KOPT-K1 (cell line): ENCODE measurements around the gene TPM3.
"Not testable (repeated sequence)": the region's sequence is repeated elsewhere in the genome, so short reads cannot be mapped to it uniquely, and the experiment has no call there.

ENCODE experiments used
- H3K27ac ChIP-seq: fragments of 200-600 bp; sonication (generic); 2 replicates; pipeline ENCODE4 v1.5.1; 2016; ENCODE audit warnings: antibody characterized with exemption, mild to moderate bottlenecking, low read depth, low read length; ENCODE audit not compliant: poor library complexity, severe bottlenecking
- H3K36me3 ChIP-seq: fragments of 200-600 bp; sonication (generic); 2 replicates; pipeline ENCODE4 v1.5.1; 2017; ENCODE audit warnings: antibody characterized with exemption, mild to moderate bottlenecking, low read length, moderate library complexity; ENCODE audit not compliant: insufficient read depth
- H3K9me3 ChIP-seq: fragments of 200-600 bp; sonication (generic); 2 replicates; pipeline ENCODE4 v1.5.1; 2017; ENCODE audit warnings: antibody characterized with exemption, low read length, mild to moderate bottlenecking; ENCODE audit not compliant: insufficient read depth, poor library complexity, severe bottlenecking

Gene TPM3

GRCh38 chr1:154219541-154219940 lies 27.6 kb upstream of the TPM3 start:
- Histone ChIP-seq H3K9me3 (no peaks in the 10 kb centered on the region), H3K27ac (peak overlapping the region; percentile 94), H3K36me3 (peaks cover 40% of the 10 kb centered on the region)

- Histone ChIP-seq H3K9me3 (no peaks in the 10 kb centered on the region), H3K27ac (peak overlapping the region; percentile 94), H3K36me3 (peaks cover 40% of the 10 kb centered on the region)
These were observed 26.6 kb upstream of the TPM3 start for GRCh38 chr1:154218545-154218944.

- H3K9me3 ChIP-seq: no peaks in the 10 kb centered on the region
- no peak overlapping the region for H3K27ac ChIP-seq
- H3K36me3 ChIP-seq: peaks cover 81% of the 10 kb centered on the region
These were observed 21.4 kb upstream of the TPM3 start for GRCh38 chr1:154213274-154213673.

- Histone ChIP-seq H3K36me3 (peaks cover 81% of the 10 kb centered on the region), H3K27ac (no peak overlapping the region), H3K9me3 (no peaks in the 10 kb centered on the region)
These were observed 20.2 kb upstream of the TPM3 start for GRCh38 chr1:154212083-154212482.

- H3K36me3 ChIP-seq: peaks cover 86% of the 10 kb centered on the region
- no peak overlapping the region for H3K27ac ChIP-seq
These were observed 16.9 kb upstream of the TPM3 start for GRCh38 chr1:154208677-154209388.

GRCh38 chr1:154207262-154207661 lies 15.4 kb upstream of the TPM3 start:
- H3K36me3 ChIP-seq: peaks cover 70% of the 10 kb centered on the region

More at GRCh38 chr1:154208677-154209388, 16.9 kb upstream of the TPM3 start:
- H3K9me3 ChIP-seq: no peaks in the 10 kb centered on the region

GRCh38 chr1:154206196-154206595 lies 14.3 kb upstream of the TPM3 start, which contains the start of gene CFAP141:
TSS of gene CFAP141 (minus strand) at chr1:154206333. CDS start at chr1:154206307, 26 bp downstream.
- no peak within 1 kb of the TSS for H3K27ac ChIP-seq
- peaks cover 60% of the 10 kb centered on the region for H3K36me3 ChIP-seq
- no peaks in the 10 kb centered on the region for H3K9me3 ChIP-seq

More at GRCh38 chr1:154207262-154207661, 15.4 kb upstream of the TPM3 start:
- H3K27ac ChIP-seq: no peak overlapping the region
- H3K9me3 ChIP-seq: no peaks in the 10 kb centered on the region

GRCh38 chr1:154205778-154206177 lies 13.9 kb upstream of the TPM3 start:
- H3K9me3 ChIP-seq, H3K27ac ChIP-seq: not testable (repeated sequence)
- H3K36me3 ChIP-seq: peaks cover 56% of the 10 kb centered on the region

- Histone ChIP-seq H3K27ac (no peak overlapping the region), H3K9me3 (no peaks in the 10 kb centered on the region), H3K36me3 (no peaks in the 10 kb centered on the region)
These were observed 7.6 kb upstream of the TPM3 start for GRCh38 chr1:154199563-154199879.

GRCh38 chr1:154198756-154199562 lies 7.1 kb upstream of the TPM3 start:
- no peaks in the 10 kb centered on the region for H3K9me3 ChIP-seq
- no peak overlapping the region for H3K27ac ChIP-seq
- H3K36me3 ChIP-seq: no peaks in the 10 kb centered on the region

- no peaks in the 10 kb centered on the region for H3K9me3 ChIP-seq
- H3K36me3 ChIP-seq: no peaks in the 10 kb centered on the region
- no peak overlapping the region for H3K27ac ChIP-seq
These were observed 1.9 kb upstream of the TPM3 start for GRCh38 chr1:154193821-154194220.

- Histone ChIP-seq H3K27ac (no peak overlapping the region), H3K9me3 (no peaks in the 10 kb centered on the region), H3K36me3 (no peaks in the 10 kb centered on the region)
These were observed 576 bp upstream of the TPM3 start for GRCh38 chr1:154192476-154192875.

GRCh38 chr1:154190550-154190949 lies 1.4 kb downstream of the TPM3 start:
- Histone ChIP-seq H3K36me3 (no peaks in the 10 kb centered on the region), H3K27ac (no peak overlapping the region), H3K9me3 (no peaks in the 10 kb centered on the region)

GRCh38 chr1:154186852-154187501 lies 4.9 kb downstream of the TPM3 start:
- Histone ChIP-seq H3K27ac (no peak overlapping the region), H3K36me3 (no peaks in the 10 kb centered on the region), H3K9me3 (no peaks in the 10 kb centered on the region)

GRCh38 chr1:154186177-154186576 lies 5.7 kb downstream of the TPM3 start:
- no peaks in the 10 kb centered on the region for H3K9me3 ChIP-seq
- H3K36me3 ChIP-seq: peaks cover 4% of the 10 kb centered on the region
- no peak overlapping the region for H3K27ac ChIP-seq
